ENCODE measurements around the gene S100A6.

DNA sequence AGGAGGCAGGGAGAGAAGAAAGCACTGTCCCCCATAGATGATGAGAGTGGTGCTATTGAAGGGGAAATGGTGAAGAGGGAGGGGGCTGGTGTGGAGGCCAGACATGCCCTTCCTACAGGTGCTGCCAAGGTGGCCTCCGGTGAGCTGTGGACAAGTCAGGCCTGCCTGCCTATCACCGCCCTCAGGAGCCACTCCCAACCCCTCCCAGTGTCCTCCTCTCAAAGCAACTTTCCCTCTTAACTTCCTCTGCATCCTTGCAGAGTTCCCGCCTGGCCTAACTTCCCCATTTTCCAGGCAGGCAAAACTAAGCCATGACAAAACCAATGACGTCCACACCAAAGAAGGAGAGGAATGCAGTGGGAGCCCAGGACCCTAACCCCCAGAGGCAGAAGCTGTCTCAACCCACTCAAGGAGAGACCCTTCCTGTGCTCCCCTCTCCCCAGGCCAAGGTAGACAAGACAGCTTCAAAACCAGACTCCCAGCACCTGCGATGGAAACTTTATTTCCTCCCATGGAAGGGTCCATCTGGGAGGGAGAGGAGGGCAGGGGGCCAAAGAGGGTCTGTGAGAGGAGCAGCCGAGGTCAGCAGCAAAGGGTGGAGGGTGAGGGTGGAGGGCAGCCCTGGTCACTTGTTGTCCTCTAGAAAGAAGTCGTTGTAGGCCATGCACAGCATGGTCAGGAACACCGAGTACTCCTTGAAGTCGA, 1.0 kb upstream of the S100A6 start:
- TF ChIP-seq CTCF (IDR thresholded peaks at IDR 0.05; ENCODE audit: poor library complexity, severe bottlenecking) (no peak), EP300 (conservative IDR thresholded peaks at IDR 0.05; ENCODE audit: poor library complexity, severe bottlenecking) (no peak), TAF1 (IDR thresholded peaks at IDR 0.05; ENCODE audit: low read depth) (no peak), POLR2AphosphoS5 (IDR thresholded peaks at IDR 0.05) (no peak), EZH2 (IDR thresholded peaks at IDR 0.05; ENCODE audit: borderline replicate concordance, insufficient read depth, low read length, poor library complexity, severe bottlenecking) (no peak), MXI1 (conservative IDR thresholded peaks at IDR 0.05; ENCODE audit: poor library complexity, severe bottlenecking) (no peak)

Data from neural cell (in vitro differentiated cells).